NCI-H345 treated with DMSO at 0.1 percent for 48 hours (cell line): ENCODE results near the gene KCNE1.
"Not testable (repeated sequence)": the region's sequence is repeated elsewhere in the genome, so short reads cannot be mapped to it uniquely, and the experiment has no call there.

Experiments
- DNase-seq: peaks from one replicate; lab custom pipeline; 2025; ENCODE audit not compliant: unreplicated experiment; lab: John Stamatoyannopoulos, UW

The KCNE1 gene

DNA sequence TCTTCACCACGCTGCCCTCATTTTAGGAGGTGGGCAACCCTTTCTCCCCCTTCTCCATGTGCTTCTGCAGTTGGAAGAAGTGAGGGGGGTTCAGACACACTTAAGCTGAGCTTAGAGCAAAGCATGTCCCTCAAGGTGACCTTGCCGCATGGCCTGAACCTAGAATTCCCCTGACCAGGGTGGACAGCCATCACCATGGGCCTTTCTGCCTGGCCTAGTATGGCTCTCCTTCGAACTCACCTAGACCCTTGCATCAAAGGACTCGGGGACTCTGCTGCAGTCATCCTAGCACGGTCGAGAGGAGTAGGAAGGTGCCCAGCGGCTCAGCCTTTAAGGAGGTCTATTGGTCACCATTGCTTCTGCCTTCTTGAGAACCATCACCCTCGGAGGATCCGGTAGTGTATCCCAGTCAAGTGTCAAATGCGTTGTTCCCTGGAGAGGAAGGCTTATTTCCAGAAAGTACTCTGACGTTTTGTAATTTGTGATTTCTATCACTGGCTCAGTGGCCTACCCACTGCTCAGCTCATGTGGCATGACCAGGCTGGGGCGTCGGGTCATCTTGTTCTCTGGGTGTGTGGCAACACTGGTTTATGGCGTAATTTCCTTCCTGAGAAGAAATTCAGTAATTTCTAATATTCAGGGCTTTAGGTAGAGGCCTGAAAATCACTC is at the start of gene KCNE1:
KCNE1 (minus strand) TSS at position 424 of the 669 bp plus-strand sequence. CDS start 62,576 bp downstream, outside the sequence.
- no peak for DNase-seq

DNA sequence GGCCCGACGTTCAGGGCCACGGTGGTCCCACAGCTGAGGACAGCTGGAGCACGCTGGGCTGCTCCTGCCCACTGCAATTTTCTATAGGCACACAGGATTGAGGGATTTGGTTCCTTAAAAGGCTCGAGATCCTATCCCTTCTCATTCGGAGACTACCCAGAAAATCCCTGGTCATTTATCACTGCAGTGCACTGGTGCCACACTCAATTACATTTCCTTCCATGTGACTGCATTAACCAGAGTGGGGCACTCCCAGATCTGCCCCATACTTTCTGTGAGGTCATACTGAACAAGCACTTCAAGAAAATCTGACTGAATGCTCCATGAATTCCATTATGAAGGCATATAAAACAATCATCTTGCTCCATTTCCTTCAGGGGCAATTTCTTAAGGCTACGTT is 49.8 kb upstream of the KCNE1 start:
- no peak for DNase-seq

DNA sequence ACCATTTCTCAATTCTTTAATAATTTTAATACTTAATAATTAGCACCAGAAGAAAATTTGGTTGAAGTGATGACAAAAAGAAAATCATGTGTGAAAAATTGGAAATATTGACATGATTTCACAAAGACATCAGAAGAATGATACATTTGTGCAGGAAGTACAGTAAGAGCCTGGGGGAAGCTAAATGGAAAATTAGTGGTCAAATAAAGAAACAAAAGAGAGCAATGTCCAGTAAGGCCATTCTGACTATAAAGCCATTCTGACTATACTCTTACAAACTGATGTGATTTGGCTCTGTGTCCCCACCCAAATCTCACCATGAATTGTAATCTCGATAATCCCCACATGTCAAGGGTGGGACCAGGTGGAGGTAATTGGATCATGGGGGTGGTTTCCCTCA is 48.6 kb upstream of the KCNE1 start:
- DNase-seq: no peak

DNA sequence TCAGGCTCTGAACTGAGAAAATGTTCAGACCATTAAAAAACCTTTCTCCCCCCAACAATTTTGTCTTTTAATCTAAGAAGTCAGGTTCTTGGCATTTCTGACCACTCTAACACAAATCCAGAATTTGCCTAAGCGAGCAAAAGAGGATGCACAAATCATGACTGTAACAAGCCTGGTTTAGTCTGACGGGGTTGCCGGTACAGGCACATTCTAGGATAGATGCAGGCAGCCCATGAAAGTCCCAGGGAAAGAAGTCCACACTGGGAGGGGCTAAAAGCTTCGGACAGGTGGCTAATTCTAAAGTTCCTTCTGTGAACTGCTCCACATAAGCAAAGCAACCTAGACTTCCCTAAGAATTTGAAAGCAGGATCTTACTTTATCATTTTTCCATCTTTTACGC is 48.0 kb upstream of the KCNE1 start:
- no peak for DNase-seq

DNA sequence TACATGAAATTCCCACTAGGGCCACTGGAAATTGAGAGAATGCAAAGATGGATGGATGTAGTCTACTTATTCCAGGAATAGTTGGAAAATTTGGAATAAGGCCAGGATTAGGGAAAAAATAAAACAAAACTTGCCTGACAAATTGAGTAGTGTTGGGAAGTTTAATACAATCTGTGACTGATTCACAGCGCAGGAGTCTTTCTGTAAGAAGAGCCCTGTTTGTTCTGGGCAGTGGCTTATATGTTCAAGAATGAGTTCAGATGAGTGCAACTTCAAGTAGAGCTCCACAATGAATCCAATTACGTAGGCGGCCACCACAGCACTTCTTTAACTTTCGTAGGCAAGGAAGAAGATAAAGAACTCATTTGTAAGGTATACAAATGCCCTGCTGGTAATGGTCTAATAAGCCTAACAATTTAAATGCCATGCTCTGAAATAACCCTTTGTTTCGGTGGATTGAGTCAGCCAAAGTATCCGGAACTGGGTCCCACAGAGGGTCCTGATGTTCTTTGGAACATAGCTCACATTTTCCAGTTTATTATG is 47.1 kb upstream of the KCNE1 start:
- no peak for DNase-seq

DNA sequence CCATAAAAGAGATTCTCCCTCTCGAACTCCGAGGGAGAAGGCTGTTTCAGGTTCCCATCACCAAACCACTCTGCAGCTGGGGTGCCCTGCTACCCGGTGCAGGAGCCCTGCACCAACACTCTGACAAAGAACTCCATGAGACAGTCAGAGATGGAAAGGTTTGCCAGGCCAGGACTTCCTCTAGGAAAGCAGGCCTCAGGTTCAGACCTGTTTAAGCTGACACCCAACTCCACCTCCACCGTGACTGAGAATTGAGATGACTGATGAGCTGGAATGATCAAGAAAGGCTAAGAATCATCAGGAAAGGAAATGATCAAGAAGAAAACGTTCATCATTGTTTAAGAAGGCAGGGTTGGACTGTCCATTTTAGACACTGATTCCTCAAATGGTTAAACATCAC is 46.2 kb upstream of the KCNE1 start:
- no peak for DNase-seq

DNA sequence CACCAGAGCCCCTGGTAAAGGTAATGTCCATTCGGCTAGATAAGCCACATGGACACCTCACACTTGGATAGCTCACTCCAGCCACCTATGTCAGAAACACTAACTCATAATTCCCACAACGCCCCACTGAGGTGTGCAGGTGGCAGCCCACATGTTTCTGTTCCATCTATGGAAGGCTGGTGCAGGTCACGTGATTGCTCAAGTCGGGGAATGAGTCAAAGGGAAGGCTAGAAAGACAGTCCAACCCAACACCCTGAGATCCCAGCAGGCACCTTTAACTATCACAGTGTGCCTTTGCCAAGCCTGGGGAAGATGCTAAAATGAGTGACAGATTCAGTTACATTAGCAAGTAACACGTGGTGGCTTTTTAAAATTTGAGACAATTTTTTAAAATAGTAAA is 45.3 kb upstream of the KCNE1 start:
- no peak for DNase-seq

DNA sequence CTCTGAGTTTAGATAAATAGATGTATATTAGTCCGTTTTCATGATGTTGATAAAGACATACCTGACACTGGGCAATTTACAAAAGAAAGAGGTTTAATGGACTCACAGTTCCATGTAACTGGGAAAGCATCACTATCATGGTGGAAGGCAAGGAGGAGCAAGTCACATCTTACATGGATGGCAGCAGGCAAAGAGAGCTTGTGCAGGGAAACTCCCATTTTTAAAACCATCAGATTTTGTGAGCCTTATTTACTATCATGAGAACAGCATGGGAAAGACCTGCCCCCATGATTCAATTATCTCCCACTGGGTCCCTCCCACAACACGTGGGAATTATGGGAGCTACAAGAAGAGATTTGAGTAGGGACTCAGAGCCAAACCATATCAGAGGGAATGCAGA is 42.7 kb upstream of the KCNE1 start:
- not testable (repeated sequence) for DNase-seq

DNA sequence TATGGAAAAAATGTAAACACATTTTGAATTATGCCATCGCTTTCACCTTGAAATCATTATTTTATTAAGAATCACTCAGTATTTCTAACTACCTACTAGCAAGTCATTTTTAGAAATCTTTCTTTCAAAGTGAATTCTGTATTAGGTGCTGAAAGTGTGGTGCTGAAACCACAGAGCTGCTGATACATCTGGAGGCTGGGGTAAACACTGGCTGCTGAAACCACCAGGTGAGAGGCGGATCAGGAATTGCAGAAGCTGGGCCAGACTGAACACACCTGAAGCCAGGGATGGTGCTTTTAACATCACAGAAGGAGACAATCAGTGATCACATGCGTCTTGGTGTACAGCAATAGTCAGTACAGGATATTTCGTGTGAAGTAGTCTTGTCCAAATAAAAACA is 42.2 kb upstream of the KCNE1 start:
- no peak for DNase-seq

DNA sequence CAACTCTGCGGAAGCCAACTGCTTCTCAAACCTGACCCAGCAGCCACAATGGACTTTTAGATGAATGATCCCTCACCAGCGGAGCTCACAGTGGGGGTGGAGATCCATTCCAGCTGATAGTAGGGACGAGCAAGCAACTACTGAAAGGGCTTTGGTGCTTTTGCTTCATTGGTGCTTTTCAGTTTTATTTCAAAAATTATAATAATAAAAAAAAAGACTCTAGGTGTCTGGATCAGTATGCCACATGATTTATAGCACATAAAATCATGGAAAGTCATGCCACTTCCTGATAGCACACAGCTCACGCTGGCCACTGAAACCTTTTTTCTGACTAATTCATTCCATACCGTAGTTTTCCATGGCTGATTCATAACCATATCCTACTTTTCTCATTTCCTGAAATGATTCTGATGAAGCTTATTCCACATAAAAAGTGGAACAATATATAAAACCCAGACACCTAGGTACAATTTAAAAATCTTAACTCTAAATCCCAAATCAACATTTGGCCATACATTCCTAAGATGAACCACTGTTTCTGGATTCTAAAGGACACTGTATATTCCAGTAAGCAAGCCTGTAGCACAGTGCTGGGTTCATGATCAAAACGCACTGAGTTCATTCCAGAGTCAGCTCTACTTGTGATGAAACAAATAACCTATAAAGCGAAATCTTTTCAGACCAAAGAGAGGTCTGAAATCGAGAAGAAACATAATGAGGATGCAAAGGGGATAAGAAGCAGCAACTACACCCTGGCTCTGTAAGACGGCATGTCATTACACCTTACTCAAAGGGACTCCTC is 41.3 kb upstream of the KCNE1 start:
- DNase-seq: no peak

DNA sequence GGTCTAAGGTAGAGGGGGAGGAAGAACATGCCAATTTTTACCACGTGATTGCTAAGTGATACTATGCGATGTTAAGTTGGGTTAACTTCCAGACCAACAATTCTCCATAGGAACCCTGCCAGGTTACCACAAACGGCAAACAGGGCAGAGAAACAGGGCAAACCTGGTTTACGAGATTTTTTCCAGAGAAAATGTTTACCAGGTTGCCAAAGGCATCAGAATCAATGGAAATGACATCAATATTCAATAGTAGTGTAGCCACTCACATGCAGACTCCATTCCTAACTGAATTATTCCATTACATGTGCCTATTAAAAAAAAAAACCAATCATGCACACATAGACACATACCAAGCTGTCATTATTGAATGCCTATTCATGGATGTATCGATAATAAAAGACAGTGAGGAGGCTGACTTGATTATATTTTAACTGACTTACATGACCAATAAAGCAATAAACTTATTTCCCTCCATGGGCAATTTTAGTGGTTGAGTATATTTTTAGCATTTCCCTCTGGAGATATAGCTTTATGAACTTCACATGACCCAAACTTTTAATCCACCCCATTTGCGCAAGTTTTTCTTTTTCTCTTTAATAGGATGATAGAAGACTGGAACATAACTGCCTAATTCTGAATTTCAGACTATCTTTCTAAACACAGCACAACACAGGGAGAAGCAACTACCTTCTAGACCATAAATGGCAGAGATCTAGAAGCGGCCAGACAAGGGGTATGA is 40.5 kb upstream of the KCNE1 start:
- DNase-seq: no peak

DNA sequence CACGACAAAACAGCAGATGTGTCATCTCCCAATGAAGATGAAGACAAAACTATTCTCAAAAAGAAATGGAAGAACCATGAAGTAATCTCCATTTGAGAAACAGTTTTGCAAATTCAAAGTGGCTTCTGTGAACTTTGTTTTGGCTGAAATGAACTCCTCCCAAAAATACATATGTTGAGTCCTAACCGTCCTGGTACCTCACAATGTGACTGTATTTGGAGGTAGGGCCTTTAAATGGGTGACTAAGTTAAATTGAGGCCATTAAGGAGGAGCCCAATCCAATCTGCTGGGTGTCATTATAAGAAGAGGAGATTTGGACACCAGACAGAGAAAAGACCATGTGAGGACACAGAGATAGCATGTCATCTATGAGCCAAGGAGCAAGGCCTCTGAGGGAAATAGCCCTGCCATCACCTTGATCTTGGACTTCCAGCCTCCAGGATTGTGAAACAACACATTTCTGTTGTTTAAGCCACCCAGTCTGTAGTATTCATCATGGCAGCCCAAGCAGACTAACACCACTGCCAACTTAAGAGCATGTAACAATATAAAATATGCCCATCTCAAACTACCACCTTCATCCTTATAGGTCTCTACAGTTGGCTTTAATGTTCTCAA is 38.3 kb upstream of the KCNE1 start:
- no peak for DNase-seq

DNA sequence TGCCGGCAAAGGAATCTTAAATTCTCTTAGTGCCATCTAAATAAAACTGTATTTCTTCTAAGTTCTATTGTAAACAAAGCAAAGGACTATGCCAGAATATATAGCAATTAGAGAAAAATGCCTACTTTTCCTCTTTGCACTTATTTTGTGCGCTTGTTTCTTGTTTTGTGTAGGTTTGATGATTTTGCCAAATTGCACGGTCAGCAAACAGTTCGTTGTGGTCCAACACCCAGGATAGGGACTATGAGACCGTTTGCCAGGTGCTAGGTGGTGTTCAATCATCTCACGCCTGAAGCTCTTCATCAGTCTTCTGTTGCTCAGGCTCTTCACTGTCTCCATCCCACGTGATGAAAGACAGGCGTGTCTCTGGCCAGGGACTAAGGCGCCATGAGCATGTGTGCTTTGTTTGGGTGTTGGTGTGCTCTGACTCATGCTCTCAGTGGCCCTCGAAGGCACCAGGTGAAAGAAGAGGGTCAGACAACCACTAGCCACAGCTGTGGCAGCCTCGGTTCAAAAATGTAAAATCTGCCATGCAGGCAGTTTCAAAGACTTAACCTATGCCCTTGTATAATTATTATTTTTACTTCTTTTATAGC is 36.9 kb upstream of the KCNE1 start:
- no peak for DNase-seq

DNA sequence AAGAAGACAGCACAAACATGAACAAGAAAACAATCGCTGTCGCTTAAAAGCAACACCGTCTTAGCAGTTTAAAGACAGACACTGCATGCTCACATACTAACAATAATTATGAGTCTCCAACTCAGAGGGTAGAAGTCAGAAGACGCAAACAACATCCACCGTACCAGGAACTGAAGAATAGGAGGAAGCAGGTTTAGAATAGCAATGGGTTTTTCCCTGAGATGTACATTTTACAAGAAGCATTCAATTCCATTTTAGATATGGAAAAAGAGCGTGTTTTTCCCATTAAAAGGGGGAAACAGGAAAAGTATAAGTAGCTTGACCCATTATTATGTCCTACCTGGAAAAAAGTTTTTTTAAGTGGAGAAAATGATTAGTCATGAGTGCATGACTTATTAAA is 34.5 kb upstream of the KCNE1 start:
- DNase-seq: no peak

DNA sequence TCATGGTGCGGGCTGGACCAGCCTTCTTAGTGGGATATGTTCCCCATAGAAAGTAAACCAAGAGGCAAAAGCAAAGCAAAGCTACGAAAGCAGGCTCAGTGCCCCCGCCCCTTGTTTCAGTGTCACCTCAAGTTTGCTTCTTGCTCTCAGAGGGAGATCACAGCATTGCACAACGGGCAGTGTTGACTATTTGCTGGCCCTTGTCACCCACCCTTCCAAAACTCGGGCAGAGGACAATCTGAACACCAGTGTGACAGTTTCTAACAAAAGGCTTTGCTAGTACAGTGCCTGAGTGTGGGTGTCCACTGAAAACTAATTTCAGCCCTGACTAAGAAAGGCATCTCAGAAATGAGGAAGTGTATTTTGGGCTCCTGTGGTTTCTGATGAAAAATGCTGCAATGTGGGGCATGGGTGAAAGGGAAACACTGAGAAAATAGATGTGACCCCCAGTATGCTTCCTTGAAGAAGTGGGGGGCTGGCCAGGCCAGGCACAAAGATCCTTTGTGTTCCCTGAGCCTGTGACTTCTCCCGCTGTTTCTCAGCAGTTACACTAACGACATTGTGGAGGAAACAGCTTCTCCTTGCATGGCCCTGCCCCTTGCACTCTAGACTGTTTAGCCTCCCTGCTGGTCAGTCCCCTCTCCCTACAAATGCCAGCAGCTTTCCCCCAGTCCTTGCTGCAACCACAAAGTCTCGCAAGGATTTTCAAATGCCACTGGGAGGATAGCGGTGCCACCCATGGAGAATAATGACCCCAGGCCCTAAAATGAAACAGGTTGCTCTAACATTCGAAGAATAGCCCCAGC is 33.3 kb upstream of the KCNE1 start:
- DNase-seq: no peak

DNA sequence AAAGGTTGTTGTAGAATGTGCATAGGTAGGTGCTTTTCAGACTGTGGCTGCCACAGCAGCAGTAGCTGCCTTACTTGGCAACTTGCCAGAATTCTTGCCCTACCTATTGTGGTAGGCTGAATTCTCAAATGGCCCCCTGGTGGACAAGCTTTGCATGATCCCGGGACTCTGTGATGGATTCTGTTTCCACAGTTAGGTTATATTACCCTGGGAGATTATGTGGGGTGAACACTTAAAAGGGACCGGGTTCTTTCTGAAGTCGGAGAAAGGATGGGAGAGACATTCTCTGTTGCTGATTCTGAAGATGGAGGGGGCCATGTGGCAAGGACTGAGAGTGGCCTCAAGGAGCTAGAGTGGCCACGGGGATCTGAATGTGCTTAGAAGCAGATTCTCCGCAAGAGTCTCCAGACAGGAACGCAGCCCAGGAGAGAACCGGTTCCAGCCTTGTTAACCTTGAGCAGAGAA is 32.1 kb upstream of the KCNE1 start:
- peak; percentile 78 for DNase-seq

DNA sequence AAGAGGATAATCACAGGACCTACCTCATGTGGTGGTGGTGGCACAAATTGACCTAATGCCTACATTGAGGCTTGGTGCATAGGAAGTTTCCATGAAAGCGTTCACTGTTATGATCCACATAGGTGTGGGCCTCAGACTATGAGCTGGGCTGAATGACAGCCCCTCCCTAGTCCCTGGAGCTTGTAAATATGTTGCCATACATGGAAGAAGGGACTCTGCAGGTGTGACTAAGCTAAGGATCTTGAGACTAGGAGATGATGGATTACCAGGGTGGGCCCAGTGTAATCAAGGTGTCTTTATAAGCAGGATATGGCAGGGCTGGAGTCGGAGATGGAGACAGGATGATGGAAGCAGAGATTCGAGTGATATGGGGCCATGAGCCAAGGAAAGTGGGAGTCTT is 31.0 kb upstream of the KCNE1 start:
- no peak for DNase-seq

DNA sequence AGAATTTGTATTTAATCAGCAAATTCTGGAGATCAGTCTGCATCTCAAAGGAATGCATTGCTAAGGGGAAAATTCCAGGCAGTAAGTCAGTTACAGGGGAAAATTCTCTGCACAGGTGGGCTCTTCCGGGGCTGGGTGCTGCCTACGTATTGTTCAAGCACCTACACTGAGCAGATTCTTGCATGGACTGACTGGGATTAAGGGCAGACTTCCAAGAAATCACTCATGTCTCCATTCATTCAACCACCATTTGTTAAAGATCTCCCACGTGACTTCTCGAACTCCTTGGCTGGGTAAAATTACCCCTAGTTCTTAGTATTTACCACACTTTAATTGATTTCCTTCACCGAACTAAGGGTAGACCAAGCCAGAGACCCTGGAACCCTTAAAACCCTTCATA is 28.2 kb upstream of the KCNE1 start:
- DNase-seq: no peak

DNA sequence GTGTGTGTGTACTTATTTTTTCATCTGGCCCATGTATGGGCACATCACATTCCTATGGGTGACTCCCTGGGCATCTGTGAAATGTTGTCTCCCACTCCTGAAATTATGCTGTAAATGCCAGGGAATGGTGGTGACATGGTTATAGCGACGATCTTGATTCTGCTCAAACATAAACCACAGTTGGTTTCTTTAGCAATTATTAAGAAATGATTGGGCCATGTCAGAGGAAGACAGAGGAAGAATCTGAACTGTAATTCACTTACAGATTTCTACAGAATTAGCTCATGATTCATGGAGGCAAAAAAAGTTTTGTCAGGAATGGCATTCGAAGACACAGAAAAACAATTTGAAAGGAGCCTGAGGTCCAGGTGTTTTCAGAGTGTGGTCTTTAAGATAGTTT is 25.8 kb upstream of the KCNE1 start:
- DNase-seq: no peak

DNA sequence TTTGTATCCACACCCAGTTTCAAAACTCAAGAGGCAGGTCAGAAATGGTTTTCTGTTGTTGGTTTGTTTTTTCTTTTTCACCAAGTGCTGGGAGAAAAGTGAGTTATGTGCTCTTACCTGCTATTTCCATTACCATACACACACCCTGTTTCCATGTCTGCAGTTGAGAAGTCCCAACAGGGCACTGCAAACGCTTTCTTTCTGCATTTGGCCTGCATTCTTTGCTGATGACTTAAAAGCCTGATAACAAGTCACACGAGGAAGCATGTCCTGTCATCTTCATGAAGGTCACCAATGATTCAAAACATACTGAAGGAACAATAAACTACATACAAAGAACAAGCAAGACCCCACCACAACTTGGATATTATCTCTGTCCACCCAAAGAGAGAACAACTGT is 24.8 kb upstream of the KCNE1 start:
- no peak for DNase-seq
